Astrocyte of the cerebellum (primary cell): Measurements from ENCODE around the gene PPP2R2B.

Experiments
- DNase-seq: peaks from one replicate; pipeline ENCODE4 v3.0.0-alpha.2; 2011; ENCODE audit warnings: low read depth
- H3K4me3 ChIP-seq: 2 replicates; pipeline ENCODE4 v1.5.1; 2011; ENCODE audit warnings: mild to moderate bottlenecking, low read depth, low read length, moderate library complexity
- CTCF ChIP-seq: IDR thresholded peaks from 2 replicates; pipeline ENCODE4 v1.5.1; 2012; ENCODE audit warnings: low read length, low read depth, moderate library complexity, mild to moderate bottlenecking; ENCODE audit errors: missing control alignments
- in situ Hi-C: cut with HindIII; loops from 2 replicates; pipeline ENCODE4 v1.10.0; 2017; ENCODE audit warnings: low sequenced_read_pairs

Gene PPP2R2B

DNA sequence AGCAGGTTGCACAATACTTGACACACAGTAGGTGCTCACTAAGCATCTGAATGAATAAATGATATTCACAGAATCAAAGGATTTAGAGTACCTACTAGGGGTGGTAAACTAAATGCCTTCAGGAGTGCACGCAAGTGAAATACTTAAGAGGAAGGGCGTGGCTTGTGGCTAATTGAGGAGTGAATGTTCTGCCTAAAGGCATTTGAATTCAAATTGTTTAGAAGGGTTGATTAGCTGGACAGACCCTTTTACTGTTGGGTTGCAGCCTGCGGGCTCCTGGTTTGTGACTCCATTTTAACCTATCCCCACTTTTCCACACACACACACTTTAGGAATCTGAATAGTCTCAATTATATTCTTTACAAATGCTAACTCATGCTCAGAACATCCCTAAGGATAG lies 63.1 kb downstream of the PPP2R2B start:
- no peak for DNase-seq
- in situ Hi-C loops, result no loop called here
- no peak overlapping the region for H3K4me3 ChIP-seq
- no peak for TF ChIP-seq CTCF

- no peak overlapping the region for H3K4me3 ChIP-seq
- DNase-seq, result no peak
- TF ChIP-seq CTCF, result no peak
- in situ Hi-C loops, result no loop called here
Measured at GRCh38 chr5:146813346-146814157, 65.0 kb downstream of the PPP2R2B start.

DNA sequence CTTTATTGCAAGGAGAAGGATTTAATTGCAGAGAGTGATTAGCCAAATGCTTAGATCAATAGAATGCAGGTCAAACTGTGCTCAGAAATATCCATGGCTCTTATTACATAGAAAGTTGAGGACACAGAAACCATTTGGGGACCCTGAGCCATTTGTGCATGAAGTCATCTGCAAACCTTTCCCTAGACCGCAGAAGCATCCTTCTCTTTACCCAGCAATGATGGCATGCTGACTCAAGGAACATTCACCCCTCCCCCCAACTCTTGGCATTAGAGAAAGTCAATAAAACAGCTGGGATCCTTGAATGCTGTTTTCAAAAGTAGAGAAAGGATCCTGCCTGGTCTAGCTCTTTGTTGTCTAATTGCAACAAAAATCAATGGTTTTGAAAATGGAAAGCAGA lies 73.5 kb downstream of the PPP2R2B start:
- no peak for TF ChIP-seq CTCF
- DNase-seq, result no peak
- H3K4me3 ChIP-seq, result no peak overlapping the region
- in situ Hi-C loops, result no loop called here

GRCh38 chr5:146802945-146803522 lies 75.5 kb downstream of the PPP2R2B start:
- in situ Hi-C loops, result no loop called here
- DNase-seq, result no peak
- no peak for TF ChIP-seq CTCF
- H3K4me3 ChIP-seq, result no peak overlapping the region

DNA sequence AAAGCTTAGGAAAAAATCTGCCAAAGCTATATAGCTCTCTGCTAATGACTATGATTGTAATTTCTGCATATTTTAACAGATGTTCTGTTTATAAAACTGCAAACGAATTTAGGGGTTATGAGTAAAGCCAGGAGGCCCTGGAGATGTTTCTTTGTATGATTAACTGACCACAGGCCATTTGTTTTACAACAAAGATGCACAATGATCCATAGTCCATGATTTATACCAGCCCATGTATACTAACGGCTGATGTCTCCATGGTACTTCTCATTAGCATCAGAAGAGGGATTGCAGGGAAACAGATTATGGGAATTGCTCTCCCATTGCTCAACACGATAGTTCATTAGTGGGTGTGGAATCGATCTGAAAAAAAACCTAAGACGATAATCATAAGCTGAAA lies 78.9 kb downstream of the PPP2R2B start:
- no peak for DNase-seq
- TF ChIP-seq CTCF, result no peak
- in situ Hi-C loops, result no loop called here
- no peak overlapping the region for H3K4me3 ChIP-seq

- TF ChIP-seq CTCF, result no peak
- DNase-seq, result no peak
- no peak overlapping the region for H3K4me3 ChIP-seq
- in situ Hi-C loops, result no loop called here
Measured at GRCh38 chr5:146799231-146799630, 79.3 kb downstream of the PPP2R2B start.
